Heart left ventricle (tissue), 13 donors: Measurements from ENCODE around the gene STPG1.

Experiments
- POLR2A ChIP-seq, 2 donors: fragments of 450-650 bp; IDR thresholded peaks; one replicate each; pipeline ENCODE4 v1.6.1; 2017; ENCODE audit warnings: antibody characterized with exemption in 2 of 2, mild to moderate bottlenecking in 2 of 2, moderate library complexity in 2 of 2
- TF ChIP-seq, protein P1 (sequence below), 12 donors: fragments of 200-600 bp; sonication (generic) in 4 of 12; IDR thresholded peaks; one replicate each; pipeline versions ENCODE4 v1.5.0 to v1.8.0; 2018 to 2022; ENCODE audit warnings: antibody characterized with exemption in 12 of 12, mild to moderate bottlenecking in 5 of 12
- donor health status: ischemic (EF 13 %, LVEDD 7.1; RV severe dilation, severe dysfunction).
- donor health status: DM: no; HTN: yes; CAD: no.
- donor health status: DM: no; HTN: no; CAD: no.
- donor health status: ischemic (EF 25% LVEDD 6.9; RV normal size, moderate dysfunction).
- donor health status: ischemic (EF 25% LVEDD 5.7; RV mildly dilated, moderate dysfunction).
- donor health status: ischemic (EF 35%, LVEDD 5.7; RV mildly dilated, moderate dysfunction).
- donor health status: nonischemic (EF 11% LVEDD 7.7; RV severe dilation, severe dysfunction).
- donor health status: DM: yes; HTN: yes; CAD: no.
- donor health status: PGD.
- donor health status: ischemic (EF 29% LVEDD 5.4; RV normal size, mild dysfunction).
- donor health status: nonischemic (EF 23%, LVEDD 6.1; RV moderate dilation, normal function).

DNA sequence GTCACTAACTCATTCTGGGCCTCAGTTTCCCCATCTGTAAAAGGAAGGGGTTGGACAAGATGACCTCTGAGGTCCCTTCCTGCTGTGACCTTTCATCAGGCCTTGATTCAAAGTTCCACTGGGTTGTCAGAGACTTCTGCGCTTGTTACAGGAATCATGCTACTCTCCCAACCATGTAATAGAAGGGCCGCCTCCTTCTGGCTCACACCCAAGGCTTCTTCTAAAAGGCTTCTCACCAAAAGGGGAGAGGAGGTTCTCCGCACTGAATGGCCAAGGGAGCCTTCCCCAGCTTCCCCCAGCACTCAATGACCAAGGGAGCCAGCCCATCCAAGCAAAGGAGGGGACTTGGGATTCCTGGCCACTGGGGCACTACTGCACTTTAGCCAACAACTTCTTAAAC, 51.8 kb downstream of the STPG1 start:
- no peak for TF ChIP-seq POLR2A (IDR thresholded peaks at IDR 0.05)
- TF ChIP-seq, protein P1, sequence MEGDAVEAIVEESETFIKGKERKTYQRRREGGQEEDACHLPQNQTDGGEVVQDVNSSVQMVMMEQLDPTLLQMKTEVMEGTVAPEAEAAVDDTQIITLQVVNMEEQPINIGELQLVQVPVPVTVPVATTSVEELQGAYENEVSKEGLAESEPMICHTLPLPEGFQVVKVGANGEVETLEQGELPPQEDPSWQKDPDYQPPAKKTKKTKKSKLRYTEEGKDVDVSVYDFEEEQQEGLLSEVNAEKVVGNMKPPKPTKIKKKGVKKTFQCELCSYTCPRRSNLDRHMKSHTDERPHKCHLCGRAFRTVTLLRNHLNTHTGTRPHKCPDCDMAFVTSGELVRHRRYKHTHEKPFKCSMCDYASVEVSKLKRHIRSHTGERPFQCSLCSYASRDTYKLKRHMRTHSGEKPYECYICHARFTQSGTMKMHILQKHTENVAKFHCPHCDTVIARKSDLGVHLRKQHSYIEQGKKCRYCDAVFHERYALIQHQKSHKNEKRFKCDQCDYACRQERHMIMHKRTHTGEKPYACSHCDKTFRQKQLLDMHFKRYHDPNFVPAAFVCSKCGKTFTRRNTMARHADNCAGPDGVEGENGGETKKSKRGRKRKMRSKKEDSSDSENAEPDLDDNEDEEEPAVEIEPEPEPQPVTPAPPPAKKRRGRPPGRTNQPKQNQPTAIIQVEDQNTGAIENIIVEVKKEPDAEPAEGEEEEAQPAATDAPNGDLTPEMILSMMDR (IDR thresholded peaks at IDR 0.05) = no peak
